HG03175 (cell line): ENCODE measurements around the gene DTNB.

Experiments
- ATAC-seq: cut with Tn5 transposase; IDR thresholded peaks from one replicate; pipeline ENCODE4 v1.9.1; 2021; ENCODE audit warnings: mild to moderate bottlenecking, moderate library complexity; ENCODE audit not compliant: unreplicated experiment

The DTNB gene

GRCh38 chr2:25592766-25593292 is 80.5 kb downstream of the DTNB start:
- ATAC-seq: no peak

GRCh38 chr2:25590921-25591505 is 82.4 kb downstream of the DTNB start:
- ATAC-seq: no peak

DNA sequence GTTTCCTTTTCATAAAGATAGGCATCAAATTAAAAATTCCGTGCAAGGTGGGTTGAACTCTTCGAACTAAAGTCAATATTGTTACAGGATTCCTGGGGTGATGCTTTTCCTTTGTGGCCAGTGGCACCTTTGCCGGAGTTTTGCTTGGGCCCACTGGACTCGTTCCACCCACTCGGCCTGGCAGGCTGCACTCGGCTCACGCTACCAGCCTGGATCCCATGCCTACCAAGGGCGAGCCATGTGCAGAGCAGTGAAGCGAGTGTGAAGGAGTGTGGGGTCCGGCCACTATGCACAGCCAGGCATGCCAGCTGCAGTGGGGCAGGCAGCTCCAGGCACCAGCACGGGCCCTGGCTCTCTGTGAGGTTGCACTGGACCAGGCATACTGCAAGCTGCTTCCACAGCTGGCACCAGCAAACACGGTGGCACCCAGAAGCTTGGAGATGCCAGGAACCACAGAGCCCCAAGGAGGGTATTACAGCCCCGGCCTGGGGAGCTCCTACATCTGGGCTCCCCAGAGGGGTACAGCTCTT is 83.6 kb downstream of the DTNB start:
- no peak for ATAC-seq

GRCh38 chr2:25588576-25588975 is 84.8 kb downstream of the DTNB start:
- no peak for ATAC-seq

DNA sequence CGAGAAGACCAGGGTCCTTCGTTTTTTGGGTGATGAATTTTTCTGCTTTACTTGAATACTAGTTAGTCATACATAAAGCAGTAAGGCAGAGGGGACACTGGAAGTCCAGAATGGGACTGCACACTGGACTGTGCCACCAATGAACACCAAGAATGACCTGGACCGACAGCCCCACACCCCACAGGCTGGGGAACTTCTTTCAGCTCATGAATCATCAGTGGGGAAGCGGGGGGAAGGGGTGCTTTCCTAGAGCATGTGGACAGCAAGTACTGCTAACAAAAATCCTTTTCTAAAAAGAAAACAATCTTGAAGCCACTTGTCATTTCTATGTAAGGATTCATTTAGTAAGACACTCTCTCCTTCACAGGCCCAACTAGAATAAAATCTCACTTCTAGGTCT is 86.0 kb downstream of the DTNB start:
- no peak for ATAC-seq

DNA sequence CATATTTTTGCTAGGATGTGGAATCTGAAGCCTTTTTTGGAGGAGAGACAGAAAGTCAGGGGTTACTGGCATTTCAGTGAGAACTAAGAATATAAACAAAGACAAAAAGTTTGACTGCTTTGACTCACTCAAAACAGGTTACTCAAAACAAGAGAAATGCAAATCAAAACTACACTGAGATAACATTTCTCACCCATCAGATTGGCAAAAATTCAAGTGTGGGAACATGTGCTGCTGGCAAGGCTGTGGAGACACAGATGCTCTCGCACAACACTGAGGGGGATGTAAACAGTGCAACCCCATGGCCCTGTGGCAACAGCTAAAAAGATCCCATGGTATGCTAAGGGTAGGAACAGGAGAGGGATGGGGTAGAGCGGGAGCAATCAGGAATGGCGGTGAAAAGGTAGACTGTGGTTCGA is 86.6 kb downstream of the DTNB start:
- ATAC-seq: peak; percentile 78

GRCh38 chr2:25585189-25585588 is 88.2 kb downstream of the DTNB start:
- ATAC-seq: no peak

- peak; percentile 60 for ATAC-seq
Measured at GRCh38 chr2:25582077-25582830, 91.1 kb downstream of the DTNB start.

DNA sequence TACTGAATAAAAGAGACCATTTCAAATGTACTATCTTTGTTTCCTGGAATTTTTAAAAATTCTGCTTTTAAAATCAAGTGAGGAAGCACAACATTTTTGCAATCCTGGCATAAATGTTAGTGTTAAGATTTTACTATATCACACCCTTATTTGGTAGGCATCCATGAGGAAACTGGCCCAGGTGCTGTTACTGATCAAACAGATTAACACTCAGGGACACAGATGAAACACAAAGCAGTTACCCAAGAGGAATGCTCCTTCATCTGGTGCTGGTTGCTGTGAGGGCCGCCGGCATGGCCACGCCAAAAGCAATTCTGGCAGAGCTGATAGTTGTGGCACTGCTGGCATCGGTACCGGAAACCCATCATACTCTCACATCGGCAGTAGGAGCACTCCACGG is 96.8 kb downstream of the DTNB start:
- no peak for ATAC-seq

DNA sequence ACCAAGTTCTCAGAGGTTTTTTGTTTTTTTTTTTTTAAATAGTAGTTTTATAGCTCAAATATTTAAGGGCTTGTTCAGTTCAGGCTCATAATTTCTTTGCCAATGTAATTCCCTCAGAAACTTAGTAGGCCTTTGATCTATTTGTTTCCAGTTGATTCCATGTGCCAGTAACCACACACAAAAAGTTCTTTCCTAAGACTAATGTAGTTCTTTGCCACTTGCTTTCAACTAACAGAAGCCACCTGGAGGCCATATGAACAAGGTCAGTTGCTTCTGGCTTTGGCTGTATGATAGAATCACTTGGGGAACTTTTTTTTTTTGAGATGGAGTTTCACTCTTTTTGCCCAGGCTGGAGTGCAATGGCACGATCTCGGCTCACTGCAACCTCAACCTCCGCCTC is 100.7 kb downstream of the DTNB start:
- ATAC-seq: no peak

DNA sequence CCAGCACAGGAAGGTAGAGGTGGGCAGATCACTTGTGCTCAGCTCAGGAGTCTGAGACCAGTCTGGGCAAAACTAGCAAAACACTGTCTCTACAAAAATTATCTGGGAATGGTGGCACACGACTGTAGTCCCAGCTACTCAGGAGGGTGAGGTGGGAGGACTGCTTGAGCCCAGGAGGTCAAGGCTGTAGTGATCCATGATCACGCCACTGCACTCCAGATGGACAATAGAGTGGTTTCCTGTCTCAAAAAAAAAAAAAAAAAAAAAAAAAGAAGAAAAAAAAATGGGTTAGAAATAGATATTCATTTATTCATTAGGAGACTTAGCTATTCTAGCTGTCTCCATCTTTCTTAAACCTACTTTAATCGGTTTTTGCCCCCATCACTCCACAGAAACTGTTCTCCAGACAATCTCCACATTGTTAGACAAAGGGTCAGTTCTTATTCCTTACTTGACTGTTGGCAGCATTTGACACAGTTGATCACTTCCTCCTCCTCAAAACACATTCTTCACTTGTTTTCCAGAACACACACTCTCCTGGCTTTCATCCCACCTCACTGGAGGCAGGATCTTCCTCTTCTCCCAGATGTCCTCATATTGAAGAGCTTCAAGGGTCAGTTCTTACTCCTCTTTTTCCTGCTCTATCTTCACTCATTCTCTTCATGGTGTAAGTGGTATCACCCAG is 103.1 kb downstream of the DTNB start:
- ATAC-seq: no peak

- no peak for ATAC-seq
Measured at GRCh38 chr2:25567406-25567805, 106.0 kb downstream of the DTNB start.

DNA sequence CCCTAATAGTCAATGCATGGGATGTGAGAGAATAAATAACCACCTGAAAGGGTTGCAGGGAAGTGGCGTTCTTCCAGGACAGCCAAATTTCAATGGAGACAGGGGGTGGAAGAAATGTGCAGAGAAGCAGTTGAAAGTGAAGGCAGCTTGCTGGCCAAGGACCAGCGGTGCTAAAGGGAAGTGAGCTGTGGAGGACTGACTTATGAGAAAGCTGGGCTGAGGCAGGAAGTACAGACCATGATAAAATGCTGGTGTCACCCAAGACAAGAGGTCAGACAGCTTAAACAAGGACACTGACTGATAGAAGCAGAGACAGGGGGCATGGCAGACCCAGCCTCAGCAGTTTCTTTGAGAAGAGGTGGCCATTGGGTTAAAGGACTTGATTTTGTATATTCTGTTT is 106.7 kb downstream of the DTNB start:
- ATAC-seq: peak; percentile 80

- ATAC-seq: no peak
Measured at GRCh38 chr2:25566094-25566493, 107.3 kb downstream of the DTNB start.

GRCh38 chr2:25561136-25561850 is 112.1 kb downstream of the DTNB start:
- no peak for ATAC-seq

DNA sequence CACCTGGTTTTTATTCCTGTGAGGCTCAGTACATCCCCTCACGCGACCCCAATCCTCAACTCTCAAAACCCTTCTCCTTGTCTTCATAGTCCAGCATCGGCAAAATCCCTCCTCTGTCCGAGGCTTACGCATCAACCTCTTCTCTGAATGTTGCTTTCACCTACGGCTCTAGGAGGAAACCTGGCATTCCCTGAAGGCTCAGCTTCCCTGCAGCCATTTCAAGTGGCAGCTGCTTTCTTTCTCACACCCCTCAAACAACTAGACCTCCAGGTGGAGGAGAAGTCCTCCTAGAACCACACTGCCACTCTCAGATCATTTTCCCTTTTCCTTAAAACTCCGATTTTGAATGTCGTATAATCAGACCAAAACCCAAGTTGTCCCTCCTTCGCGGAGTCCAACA is 114.2 kb downstream of the DTNB start:
- ATAC-seq: no peak

DNA sequence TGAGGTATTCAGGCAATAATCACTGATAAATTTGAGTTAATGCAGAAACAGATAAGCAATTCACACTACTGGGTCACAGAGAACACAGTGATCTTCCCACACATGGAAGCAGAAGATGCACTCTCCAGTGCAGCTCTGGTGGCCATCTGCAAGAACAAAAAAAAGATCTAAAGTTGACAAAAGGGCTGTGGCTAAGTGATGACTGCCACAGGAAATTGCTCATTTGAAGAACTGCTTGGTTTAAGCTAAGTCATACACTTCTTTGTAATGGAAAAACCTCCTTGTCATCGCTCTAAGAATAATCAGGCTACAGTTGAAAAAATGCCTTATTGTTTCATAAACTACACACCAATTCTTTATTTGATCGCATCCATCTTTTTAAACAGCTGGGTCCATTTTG is 115.1 kb downstream of the DTNB start:
- peak; percentile 67 for ATAC-seq

GRCh38 chr2:25557179-25558036 is 116.0 kb downstream of the DTNB start:
- peak; percentile 36 for ATAC-seq

- ATAC-seq: no peak
Measured at GRCh38 chr2:25552318-25552717, 121.1 kb downstream of the DTNB start.

GRCh38 chr2:25551316-25551715 is 122.1 kb downstream of the DTNB start:
- no peak for ATAC-seq
